Tibial artery (tissue), 4 donors: Measurements from ENCODE around the gene DIRAS1.
A peak's percentile ranks its signal among the peaks of the same experiment; 100 is the strongest.

ENCODE experiments used
- DNase-seq, 2 donors: peaks; one replicate each; pipeline ENCODE4 v3.0.0-alpha.2; 2019
- H3K27ac ChIP-seq, 2 donors: fragments of 200-600 bp; sonication (generic) in 1 of 2; 1 replicate in 1 of 2; 2 replicates in 1 of 2; pipeline ENCODE4 v1.5.1; 2018 to 2019; ENCODE audit warnings: mild to moderate bottlenecking in 1 of 2
- H3K27me3 ChIP-seq, 2 donors: fragments of 200-600 bp; sonication (generic) in 1 of 2; one replicate each; pipeline versions ENCODE4 v1.5.1 to v1.6.0; 2016 to 2019
- H3K36me3 ChIP-seq, 3 donors: fragments of 200-600 bp; sonication (generic) in 2 of 3; one replicate each; pipeline ENCODE4 v1.5.1; 2016 to 2019; ENCODE audit warnings: mild to moderate bottlenecking in 2 of 3
- H3K4me1 ChIP-seq, 4 donors: fragments of 200-600 bp; sonication (generic) in 2 of 4; 1 replicate in 3 of 4; 2 replicates in 1 of 4; pipeline ENCODE4 v1.5.1; 2016 to 2019
- H3K4me3 ChIP-seq, 2 donors: fragments of 200-600 bp; sonication (generic) in 1 of 2; 1 replicate in 1 of 2; 2 replicates in 1 of 2; pipeline ENCODE4 v1.5.1; 2018 to 2019; ENCODE audit warnings: mild to moderate bottlenecking in 2 of 2
- H3K9me3 ChIP-seq, 3 donors: fragments of 200-600 bp; sonication (generic) in 1 of 3; one replicate each; pipeline ENCODE4 v1.5.1; 2016 to 2019
- intact Hi-C: fragments of 100-400 bp; cut with DNase I; formaldehyde crosslinking; loops from one replicate; pipeline ENCODE4 v1.15.0; 2023; ENCODE audit warnings: low total_unique reads
- TF ChIP-seq, protein P1 (sequence below), 2 experiments: fragments of 200-600 bp in 1 of 2; fragments of 450-650 bp in 1 of 2; IDR thresholded peaks; one replicate each; pipeline ENCODE4 v1.5.1; 2017 to 2019; ENCODE audit warnings: antibody characterized with exemption in 2 of 2, mild to moderate bottlenecking in 1 of 2, moderate library complexity in 1 of 2

DIRAS1 gene

DNA sequence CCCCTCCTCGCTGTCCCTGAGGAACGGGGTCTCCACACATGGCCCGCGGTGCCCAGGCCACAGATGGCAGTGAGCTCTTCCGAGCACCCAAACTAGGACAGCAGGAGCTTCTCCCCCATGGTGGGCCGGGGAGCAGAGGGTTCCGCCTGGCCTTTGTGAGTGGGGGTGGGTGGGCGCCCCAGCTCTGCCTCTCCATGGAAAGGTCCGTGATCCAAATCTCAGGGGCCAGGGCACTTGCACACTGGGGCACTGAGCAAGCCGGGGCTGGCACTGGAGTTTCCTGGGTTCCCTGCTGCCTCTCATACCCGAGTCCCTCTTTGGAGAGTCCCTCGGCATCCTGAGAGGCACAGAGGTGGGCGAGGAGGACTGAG lies 2.2 kb upstream of the DIRAS1 start:
- Histone ChIP-seq H3K36me3 (no peaks in the 10 kb centered on the region), H3K4me3 (peak overlapping the region in 1 of 2 donors; percentile 18), H3K27me3 (peaks cover 4 to 67% of the 10 kb centered on the region in 2 donors), H3K9me3 (no peaks in the 10 kb centered on the region), H3K4me1 (peaks cover 7 to 36% (median 33%) of the 10 kb centered on the region in 4 donors), H3K27ac (peak overlapping the region; percentile 74 to 75)
- DNase-seq = no peak
- TF ChIP-seq, protein P1, sequence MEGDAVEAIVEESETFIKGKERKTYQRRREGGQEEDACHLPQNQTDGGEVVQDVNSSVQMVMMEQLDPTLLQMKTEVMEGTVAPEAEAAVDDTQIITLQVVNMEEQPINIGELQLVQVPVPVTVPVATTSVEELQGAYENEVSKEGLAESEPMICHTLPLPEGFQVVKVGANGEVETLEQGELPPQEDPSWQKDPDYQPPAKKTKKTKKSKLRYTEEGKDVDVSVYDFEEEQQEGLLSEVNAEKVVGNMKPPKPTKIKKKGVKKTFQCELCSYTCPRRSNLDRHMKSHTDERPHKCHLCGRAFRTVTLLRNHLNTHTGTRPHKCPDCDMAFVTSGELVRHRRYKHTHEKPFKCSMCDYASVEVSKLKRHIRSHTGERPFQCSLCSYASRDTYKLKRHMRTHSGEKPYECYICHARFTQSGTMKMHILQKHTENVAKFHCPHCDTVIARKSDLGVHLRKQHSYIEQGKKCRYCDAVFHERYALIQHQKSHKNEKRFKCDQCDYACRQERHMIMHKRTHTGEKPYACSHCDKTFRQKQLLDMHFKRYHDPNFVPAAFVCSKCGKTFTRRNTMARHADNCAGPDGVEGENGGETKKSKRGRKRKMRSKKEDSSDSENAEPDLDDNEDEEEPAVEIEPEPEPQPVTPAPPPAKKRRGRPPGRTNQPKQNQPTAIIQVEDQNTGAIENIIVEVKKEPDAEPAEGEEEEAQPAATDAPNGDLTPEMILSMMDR (IDR thresholded peaks at IDR 0.05) = no peak
- intact Hi-C loops = no loop called here

DNA sequence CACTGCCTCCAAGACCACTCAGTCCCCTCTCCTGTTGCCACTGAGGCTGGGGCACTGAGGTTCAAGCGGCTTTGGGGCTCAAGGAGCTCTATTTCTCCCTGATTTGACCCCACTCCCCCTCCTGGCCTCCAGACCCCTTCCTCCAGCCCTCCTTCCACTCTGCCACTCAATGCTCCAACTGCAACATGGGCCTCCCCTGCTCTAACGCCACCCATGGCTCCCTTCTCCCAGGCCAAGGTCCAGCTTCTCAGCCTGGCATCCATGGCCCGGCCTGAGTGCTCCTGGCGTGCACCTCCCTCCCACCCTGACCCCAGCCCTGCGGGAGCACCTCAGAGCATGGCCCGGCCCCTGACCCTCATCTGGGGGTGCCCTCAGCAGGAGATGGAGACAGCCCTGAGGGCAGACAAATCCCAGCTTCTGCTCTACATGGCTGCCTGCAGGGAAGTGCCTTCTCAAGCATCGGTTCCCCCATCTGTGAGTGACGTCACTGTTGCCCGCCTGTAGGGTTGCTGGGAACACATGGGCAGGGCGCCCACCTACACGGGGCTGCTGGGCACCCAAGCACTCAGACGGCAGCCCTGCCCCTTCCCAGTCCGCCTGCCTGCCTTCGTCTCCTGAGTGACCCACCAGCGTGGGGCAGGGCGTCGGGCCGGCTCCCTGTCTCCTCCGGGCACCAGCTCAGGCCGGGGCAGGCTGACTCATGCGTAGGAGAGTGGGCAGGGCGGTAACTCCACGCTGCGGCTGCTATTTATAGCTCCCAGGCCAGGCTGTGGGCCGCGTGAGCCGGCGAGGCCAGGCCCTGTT lies 1.6 kb upstream of the DIRAS1 start:
- peak; percentile 77 to 92 for DNase-seq
- intact Hi-C loops = no loop called here
- Histone ChIP-seq H3K27me3 (peaks cover 4 to 67% of the 10 kb centered on the region in 2 donors), H3K36me3 (no peaks in the 10 kb centered on the region), H3K4me1 (peaks cover 7 to 36% (median 33%) of the 10 kb centered on the region in 4 donors), H3K4me3 (peak overlapping the region in 1 of 2 donors; percentile 18), H3K9me3 (no peaks in the 10 kb centered on the region), H3K27ac (peak overlapping the region; percentile 74 to 75)
- TF ChIP-seq, protein P1 (IDR thresholded peaks at IDR 0.05) = no peak

DNA sequence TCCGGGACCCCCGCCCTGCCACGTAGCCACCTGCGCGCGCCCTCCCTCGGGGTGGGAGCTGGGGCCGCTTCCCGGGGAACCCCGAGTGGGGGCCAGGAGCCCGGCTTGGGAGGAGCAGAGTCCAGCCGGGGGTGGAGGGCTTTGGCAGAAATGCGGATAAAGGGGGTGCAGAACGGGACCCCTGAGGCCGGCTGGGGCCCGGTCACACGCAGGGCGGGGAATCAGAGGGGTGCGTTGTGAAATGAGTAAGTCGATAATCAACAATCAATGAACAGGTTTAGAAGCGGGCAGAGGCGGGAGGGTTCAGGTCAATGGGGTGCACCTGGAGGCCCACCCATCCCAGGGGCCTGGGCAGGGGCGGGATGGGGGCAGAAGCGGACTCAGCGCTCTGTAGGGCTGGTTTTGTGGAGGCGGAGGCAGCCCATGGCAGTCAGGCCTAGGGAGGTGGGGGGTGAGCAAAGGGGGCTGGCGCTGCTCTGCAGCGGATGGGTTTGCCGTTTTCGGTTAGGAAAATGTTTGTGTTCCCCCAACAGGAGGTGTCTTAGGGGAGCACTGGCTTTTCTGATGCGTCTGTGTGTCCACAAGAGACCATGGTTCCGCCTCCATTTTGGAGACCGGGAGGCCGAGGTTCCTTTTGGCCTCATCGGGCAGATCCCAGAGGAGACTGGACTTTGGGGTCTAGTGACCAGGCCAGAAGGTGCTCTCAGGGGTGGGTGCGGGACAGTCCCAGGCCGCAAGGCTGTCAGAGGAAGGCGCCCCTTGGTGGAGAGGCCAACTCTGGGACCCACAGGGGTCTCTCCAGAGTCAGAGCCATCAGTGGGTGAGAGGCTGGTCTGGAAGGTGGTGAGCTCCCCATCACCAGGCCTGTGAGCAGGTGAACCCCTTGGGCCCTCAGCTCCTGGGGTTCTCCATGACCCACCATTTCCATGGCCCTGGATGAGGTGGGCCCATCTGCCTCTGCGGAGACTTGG lies 683 bp upstream of the DIRAS1 start:
- Histone ChIP-seq H3K27me3 (peaks cover 4 to 67% of the 10 kb centered on the region in 2 donors), H3K27ac (peak overlapping the region in 1 of 2 donors; percentile 75)
- intact Hi-C loops = no loop called here

DNA sequence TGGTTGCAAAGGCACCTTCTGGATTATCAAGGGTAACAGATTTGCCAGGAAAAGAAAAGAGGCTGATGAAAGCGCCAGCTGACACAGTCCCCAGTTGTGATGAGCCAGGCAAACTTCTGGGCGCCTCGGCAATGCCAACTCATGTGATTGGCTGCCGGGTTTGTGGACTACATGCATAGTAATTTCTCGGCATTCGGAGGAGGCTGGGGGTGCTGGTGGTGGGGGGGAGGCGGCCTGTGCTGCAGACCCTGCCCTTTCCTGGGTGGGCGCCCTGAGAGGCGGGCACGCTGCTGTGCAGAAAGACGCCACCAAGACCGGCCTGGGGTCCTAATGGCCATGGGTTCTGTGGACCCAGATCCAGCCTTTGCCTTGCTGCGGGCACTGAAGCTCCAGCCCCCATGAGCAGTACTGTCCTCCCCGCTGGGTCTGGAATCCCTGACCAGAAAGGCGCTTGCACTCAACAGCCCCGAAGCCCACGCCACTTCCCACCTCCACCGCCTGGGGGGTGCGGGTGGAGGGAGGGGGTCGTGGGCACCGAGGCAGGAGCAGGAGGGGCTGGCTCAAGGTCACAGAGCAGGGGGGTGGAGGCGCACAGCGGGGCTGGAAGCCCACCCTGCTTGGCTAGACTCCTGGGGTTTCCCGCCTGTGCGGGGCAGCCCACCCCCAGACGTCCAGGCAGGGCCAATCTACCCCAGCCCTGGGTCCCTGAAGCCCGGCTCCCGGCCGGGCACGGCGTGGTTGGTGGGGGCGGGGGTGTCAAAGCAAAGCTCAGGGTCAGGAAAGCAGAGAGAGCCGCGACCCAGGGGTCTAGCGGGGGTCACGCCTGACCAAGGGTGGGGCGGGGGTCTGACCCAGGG lies 1.0 kb downstream of the DIRAS1 start:
- Histone ChIP-seq H3K36me3 (no peaks in the 10 kb centered on the region), H3K9me3 (peaks cover 0 to 10% (median 7%) of the 10 kb centered on the region in 3 donors), H3K4me1 (peaks cover 7 to 36% (median 33%) of the 10 kb centered on the region in 4 donors), H3K27ac (no peak overlapping the region), H3K4me3 (peak overlapping the region; percentile 22 to 39), H3K27me3 (peaks cover 4 to 69% of the 10 kb centered on the region in 2 donors)
- no peak for DNase-seq
- TF ChIP-seq, protein P1 (IDR thresholded peaks at IDR 0.05) = no peak
- intact Hi-C loops = no loop called here

More for the DNA sequence above, 683 bp upstream of the DIRAS1 start:
- TF ChIP-seq, protein P1 (IDR thresholded peaks at IDR 0.05) = no peak
- no peak for DNase-seq
- peak overlapping the region in 1 of 2 donors; percentile 16 for H3K4me3 ChIP-seq
- no peaks in the 10 kb centered on the region for H3K36me3 ChIP-seq
- peaks cover 7 to 36% (median 33%) of the 10 kb centered on the region in 4 donors for H3K4me1 ChIP-seq
- no peaks in the 10 kb centered on the region for H3K9me3 ChIP-seq
